Osteocyte (in vitro differentiated cells): ENCODE data around the gene TET2. TPM values are rescaled to one million over a fixed set of nuclear protein-coding genes. Genes with fewer than 3 reads are reported as not detected.

Experiments
- DNase-seq: peaks from one replicate; pipeline ENCODE4 v3.0.0; 2021; ENCODE audit warnings: mixed read lengths; ENCODE audit not compliant: unreplicated experiment; ENCODE audit errors: extremely low spot score
- H3K27ac Mint-ChIP-seq: one replicate; pipeline ENCODE4 v1.8.0; 2021; ENCODE audit warnings: mild to moderate bottlenecking, mixed read lengths; ENCODE audit not compliant: unreplicated experiment
- H3K27me3 Mint-ChIP-seq: one replicate; pipeline ENCODE4 v1.8.0; 2021; ENCODE audit warnings: mixed read lengths; ENCODE audit not compliant: unreplicated experiment
- H3K36me3 Mint-ChIP-seq: one replicate; pipeline ENCODE4 v1.8.0; 2021; ENCODE audit warnings: mixed read lengths; ENCODE audit not compliant: unreplicated experiment
- H3K4me1 Mint-ChIP-seq: one replicate; pipeline ENCODE4 v1.8.0; 2021; ENCODE audit warnings: mixed read lengths; ENCODE audit not compliant: unreplicated experiment
- H3K4me3 Mint-ChIP-seq: one replicate; pipeline ENCODE4 v1.8.0; 2021; ENCODE audit warnings: mild to moderate bottlenecking, moderate library complexity, mixed read lengths; ENCODE audit not compliant: unreplicated experiment
- H3K9me3 Mint-ChIP-seq: one replicate; pipeline ENCODE4 v1.8.0; 2021; ENCODE audit warnings: mixed read lengths; ENCODE audit not compliant: unreplicated experiment
- total RNA-seq: library from RNA; stranded (reverse); gene quantifications from 2 replicates; pipeline ENCODE4 v1.2.1, GENCODE V29; 2021
- TF ChIP-seq, protein P1 (sequence below): fragments of 200-600 bp; sonication (generic); IDR thresholded peaks from 2 replicates; pipeline ENCODE4 v1.5.0; 2021; ENCODE audit warnings: antibody characterized with exemption, mild to moderate bottlenecking, moderate library complexity

TET2 gene
- total RNA-seq, 1 donor from 2014 or later, result 23.7 TPM

DNA sequence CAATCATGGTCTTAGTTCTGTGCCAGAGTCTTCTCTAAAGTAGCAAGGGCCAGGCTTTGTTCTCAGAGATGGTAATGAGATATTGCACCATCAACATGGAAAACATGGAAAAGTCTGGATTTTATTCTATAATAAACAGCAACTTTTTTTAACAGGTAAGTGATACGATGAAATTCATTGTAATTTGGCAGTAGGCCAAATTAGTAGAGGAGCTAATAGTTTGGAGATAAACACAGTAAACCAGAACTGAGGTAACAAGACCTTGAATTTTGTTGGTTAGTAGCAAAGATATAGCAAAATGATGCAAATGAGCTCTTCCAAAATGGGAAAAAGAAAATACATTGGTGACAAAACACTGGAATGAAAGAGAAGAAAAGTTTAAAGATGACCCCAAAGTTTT lies 126.6 kb downstream of the TET2 start:
- Mint-ChIP-seq H3K27me3 (no peaks in the 10 kb centered on the region), H3K36me3 (peaks cover 66% of the 10 kb centered on the region), H3K4me3 (no peak overlapping the region), H3K9me3 (no peaks in the 10 kb centered on the region), H3K27ac (no peak overlapping the region), H3K4me1 (no peaks in the 10 kb centered on the region)
- TF ChIP-seq, protein P1, sequence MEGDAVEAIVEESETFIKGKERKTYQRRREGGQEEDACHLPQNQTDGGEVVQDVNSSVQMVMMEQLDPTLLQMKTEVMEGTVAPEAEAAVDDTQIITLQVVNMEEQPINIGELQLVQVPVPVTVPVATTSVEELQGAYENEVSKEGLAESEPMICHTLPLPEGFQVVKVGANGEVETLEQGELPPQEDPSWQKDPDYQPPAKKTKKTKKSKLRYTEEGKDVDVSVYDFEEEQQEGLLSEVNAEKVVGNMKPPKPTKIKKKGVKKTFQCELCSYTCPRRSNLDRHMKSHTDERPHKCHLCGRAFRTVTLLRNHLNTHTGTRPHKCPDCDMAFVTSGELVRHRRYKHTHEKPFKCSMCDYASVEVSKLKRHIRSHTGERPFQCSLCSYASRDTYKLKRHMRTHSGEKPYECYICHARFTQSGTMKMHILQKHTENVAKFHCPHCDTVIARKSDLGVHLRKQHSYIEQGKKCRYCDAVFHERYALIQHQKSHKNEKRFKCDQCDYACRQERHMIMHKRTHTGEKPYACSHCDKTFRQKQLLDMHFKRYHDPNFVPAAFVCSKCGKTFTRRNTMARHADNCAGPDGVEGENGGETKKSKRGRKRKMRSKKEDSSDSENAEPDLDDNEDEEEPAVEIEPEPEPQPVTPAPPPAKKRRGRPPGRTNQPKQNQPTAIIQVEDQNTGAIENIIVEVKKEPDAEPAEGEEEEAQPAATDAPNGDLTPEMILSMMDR, result no peak
- no peak for DNase-seq

DNA sequence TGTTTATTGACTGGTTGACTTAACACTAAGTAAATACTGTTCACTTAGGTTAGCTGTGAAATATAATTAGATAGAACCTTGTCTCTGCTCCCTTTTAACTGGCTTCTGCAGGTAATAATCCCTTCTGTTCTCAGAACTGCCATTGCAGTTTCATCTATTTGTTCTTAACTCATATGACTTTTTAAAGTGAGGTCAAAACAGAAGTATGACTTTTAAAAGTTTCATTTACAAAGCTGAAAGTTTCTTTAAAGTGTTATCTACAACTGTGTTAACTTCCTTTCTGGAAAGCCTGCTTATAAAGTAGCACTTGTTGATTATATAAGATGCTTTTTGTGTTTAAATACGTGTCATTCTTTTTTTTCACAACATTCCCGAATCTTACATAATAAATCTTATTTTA lies 127.4 kb downstream of the TET2 start:
- H3K9me3 Mint-ChIP-seq, result no peaks in the 10 kb centered on the region
- H3K27me3 Mint-ChIP-seq, result no peaks in the 10 kb centered on the region
- TF ChIP-seq, protein P1, result no peak
- no peak overlapping the region for H3K4me3 Mint-ChIP-seq
- H3K4me1 Mint-ChIP-seq, result no peaks in the 10 kb centered on the region
- DNase-seq, result no peak
- H3K36me3 Mint-ChIP-seq, result peaks cover 63% of the 10 kb centered on the region
- no peak overlapping the region for H3K27ac Mint-ChIP-seq

DNA sequence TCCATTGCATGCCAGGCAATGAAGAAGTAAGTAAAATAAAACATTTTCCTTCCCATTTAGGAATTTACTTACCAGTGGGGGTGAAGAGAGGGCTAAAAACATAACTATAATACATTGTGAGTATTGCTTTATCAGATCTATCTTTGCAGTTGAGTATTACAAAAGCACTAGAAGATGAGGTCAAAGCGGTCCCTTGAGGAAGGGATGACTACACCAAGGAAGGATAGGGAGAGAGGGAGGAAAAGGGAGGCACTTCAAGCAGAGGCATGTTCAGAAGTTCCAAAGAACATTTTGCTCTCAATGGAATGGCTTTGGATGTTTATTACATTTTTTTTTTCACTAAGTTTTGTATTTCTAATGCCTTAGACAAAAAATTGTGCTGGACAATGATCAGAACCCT lies 127.8 kb downstream of the TET2 start:
- Mint-ChIP-seq H3K27me3 (no peaks in the 10 kb centered on the region), H3K4me1 (no peaks in the 10 kb centered on the region), H3K27ac (no peak overlapping the region), H3K36me3 (peaks cover 59% of the 10 kb centered on the region), H3K4me3 (no peak overlapping the region), H3K9me3 (no peaks in the 10 kb centered on the region)
- no peak for DNase-seq
- TF ChIP-seq, protein P1, result no peak

DNA sequence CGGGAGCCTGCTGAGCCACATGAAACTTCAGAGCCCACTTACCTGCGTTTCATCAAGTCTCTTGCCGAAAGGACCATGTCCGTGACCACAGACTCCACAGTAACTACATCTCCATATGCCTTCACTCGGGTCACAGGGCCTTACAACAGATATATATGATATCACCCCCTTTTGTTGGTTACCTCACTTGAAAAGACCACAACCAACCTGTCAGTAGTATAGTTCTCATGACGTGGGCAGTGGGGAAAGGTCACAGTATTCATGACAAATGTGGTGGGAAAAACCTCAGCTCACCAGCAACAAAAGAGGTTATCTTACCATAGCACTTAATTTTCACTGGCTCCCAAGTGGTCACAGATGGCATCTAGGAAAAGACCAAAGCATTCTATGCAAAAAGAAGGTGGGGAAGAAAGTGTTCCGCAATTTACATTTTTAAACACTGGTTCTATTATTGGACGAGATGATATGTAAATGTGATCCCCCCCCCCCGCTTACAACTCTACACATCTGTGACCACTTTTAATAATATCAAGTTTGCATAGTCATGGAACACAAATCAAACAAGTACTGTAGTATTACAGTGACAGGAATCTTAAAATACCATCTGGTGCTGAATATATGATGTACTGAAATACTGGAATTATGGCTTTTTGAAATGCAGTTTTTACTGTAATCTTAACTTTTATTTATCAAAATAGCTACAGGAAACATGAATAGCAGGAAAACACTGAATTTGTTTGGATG lies 129.9 kb downstream of the TET2 start:
- Mint-ChIP-seq H3K27ac (no peak overlapping the region), H3K27me3 (no peaks in the 10 kb centered on the region), H3K4me1 (no peaks in the 10 kb centered on the region), H3K9me3 (no peaks in the 10 kb centered on the region), H3K36me3 (peaks cover 42% of the 10 kb centered on the region), H3K4me3 (no peak overlapping the region)
- TF ChIP-seq, protein P1, result no peak
- no peak for DNase-seq

DNA sequence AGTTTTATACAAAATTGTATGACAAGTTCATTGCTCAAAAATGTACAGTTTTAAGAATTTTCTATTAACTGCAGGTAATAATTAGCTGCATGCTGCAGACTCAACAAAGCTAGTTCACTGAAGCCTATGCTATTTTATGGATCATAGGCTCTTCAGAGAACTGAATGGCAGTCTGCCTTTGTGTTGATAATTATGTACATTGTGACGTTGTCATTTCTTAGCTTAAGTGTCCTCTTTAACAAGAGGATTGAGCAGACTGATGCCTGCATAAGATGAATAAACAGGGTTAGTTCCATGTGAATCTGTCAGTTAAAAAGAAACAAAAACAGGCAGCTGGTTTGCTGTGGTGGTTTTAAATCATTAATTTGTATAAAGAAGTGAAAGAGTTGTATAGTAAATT lies 131.0 kb downstream of the TET2 start:
- Mint-ChIP-seq H3K27ac (no peak overlapping the region), H3K4me1 (no peaks in the 10 kb centered on the region), H3K4me3 (no peak overlapping the region), H3K36me3 (peaks cover 31% of the 10 kb centered on the region), H3K9me3 (no peaks in the 10 kb centered on the region), H3K27me3 (no peaks in the 10 kb centered on the region)
- no peak for DNase-seq
- TF ChIP-seq, protein P1, result no peak
